ENCODE data around the gene MYH14.

MYH14 gene

DNA sequence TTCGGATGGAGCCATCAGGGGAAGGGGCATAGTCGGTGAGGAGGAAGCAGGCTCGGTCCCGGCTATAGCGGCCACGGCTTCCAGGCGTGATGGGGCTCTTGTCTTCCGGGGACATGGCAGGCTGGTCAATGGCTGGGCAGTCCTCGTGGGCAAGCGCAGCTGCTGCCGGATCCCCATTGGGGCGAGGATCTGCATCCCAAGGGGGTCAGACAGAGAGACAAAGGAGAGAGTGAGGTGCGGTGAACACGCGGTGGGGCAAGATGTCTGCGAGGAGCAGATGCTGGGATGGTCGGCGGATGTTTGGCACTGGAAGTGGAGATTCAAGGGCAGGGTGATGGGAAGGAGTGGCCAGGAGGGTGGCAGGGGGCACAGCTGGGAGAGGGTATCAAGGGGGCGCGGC, 117.2 kb downstream of the MYH14 start:
- Histone ChIP-seq H3K27ac (ENCODE audit: low read depth, low read length) (no peak overlapping the region), H3K27me3 (ENCODE audit: control insufficient read depth, low read length) (peaks cover 5% of the 10 kb centered on the region; the same call in 1 of the 2 replicates), H3F3A (ENCODE audit: control insufficient read depth, insufficient read depth) (no peaks in the 10 kb centered on the region), H3K9me2 (replicated peaks; ENCODE audit: control insufficient read depth, low read length) (no peaks in the 10 kb centered on the region), H3K4me3 (ENCODE audit: low read length) (no peak overlapping the region), H3K36me3 (ENCODE audit: control insufficient read depth, low read length) (no peaks in the 10 kb centered on the region), H3K4me2 (ENCODE audit: low read length) (no peak overlapping the region), H3K79me2 (ENCODE audit: control insufficient read depth, low read length) (no peaks in the 10 kb centered on the region), H3K9me3 (ENCODE audit: control insufficient read depth, insufficient read depth, low read length) (no peaks in the 10 kb centered on the region), H3K4me1 (ENCODE audit: control insufficient read depth, low read length) (peaks cover 16% of the 10 kb centered on the region), H4K20me1 (ENCODE audit: control insufficient read depth, insufficient read depth, low read depth, low read length) (peaks cover 5% of the 10 kb centered on the region; the same call in 1 of the 2 replicates)
- TF ChIP-seq, protein P1, sequence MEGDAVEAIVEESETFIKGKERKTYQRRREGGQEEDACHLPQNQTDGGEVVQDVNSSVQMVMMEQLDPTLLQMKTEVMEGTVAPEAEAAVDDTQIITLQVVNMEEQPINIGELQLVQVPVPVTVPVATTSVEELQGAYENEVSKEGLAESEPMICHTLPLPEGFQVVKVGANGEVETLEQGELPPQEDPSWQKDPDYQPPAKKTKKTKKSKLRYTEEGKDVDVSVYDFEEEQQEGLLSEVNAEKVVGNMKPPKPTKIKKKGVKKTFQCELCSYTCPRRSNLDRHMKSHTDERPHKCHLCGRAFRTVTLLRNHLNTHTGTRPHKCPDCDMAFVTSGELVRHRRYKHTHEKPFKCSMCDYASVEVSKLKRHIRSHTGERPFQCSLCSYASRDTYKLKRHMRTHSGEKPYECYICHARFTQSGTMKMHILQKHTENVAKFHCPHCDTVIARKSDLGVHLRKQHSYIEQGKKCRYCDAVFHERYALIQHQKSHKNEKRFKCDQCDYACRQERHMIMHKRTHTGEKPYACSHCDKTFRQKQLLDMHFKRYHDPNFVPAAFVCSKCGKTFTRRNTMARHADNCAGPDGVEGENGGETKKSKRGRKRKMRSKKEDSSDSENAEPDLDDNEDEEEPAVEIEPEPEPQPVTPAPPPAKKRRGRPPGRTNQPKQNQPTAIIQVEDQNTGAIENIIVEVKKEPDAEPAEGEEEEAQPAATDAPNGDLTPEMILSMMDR (IDR thresholded peaks at IDR 0.05; ENCODE audit: low read depth, low read length, poor library complexity, severe bottlenecking): no peak
- TF ChIP-seq EZH2phosphoT487 (IDR thresholded peaks at IDR 0.05; ENCODE audit: borderline replicate concordance, low read length): no peak

DNA sequence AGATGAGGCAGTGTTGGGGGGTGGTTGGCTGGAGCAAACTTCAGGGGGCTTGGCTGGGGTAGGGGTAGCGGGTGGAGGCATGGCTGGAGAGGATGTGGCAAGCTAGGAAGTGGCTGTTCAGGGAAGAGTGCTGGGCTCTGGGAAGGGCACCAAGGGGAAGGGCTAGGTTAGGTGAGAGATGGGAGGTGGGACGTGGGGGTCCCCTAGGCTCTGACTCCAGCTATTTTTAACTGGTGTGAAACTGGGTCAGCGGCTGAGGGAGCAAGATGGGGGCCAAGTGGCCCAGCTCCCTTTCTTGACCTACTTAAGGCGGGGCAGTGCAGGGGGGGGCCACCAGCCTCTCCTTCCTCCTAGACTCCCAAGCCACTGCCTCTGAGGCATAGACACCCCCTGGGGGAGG, 118.4 kb downstream of the MYH14 start:
- Histone ChIP-seq H3K9me3 (ENCODE audit: control insufficient read depth, insufficient read depth, low read length) (no peaks in the 10 kb centered on the region), H3K36me3 (ENCODE audit: control insufficient read depth, low read length) (no peaks in the 10 kb centered on the region), H3K27me3 (ENCODE audit: control insufficient read depth, low read length) (peaks cover 11% of the 10 kb centered on the region), H3K79me2 (ENCODE audit: control insufficient read depth, low read length) (no peaks in the 10 kb centered on the region), H3K9me2 (replicated peaks; ENCODE audit: control insufficient read depth, low read length) (no peaks in the 10 kb centered on the region), H3K27ac (ENCODE audit: low read depth, low read length) (no peak overlapping the region), H3K4me3 (ENCODE audit: low read length) (no peak overlapping the region), H4K20me1 (ENCODE audit: control insufficient read depth, insufficient read depth, low read depth, low read length) (peaks cover 10% of the 10 kb centered on the region), H3F3A (ENCODE audit: control insufficient read depth, insufficient read depth) (0 out of 2 replicates have a peak, but pooled peaks cover under 1% of the 10 kb centered on the region), H3K4me2 (ENCODE audit: low read length) (no peak overlapping the region), H3K4me1 (ENCODE audit: control insufficient read depth, low read length) (peaks cover 19% of the 10 kb centered on the region)
- TF ChIP-seq EZH2phosphoT487 (IDR thresholded peaks at IDR 0.05; ENCODE audit: borderline replicate concordance, low read length): no peak

DNA sequence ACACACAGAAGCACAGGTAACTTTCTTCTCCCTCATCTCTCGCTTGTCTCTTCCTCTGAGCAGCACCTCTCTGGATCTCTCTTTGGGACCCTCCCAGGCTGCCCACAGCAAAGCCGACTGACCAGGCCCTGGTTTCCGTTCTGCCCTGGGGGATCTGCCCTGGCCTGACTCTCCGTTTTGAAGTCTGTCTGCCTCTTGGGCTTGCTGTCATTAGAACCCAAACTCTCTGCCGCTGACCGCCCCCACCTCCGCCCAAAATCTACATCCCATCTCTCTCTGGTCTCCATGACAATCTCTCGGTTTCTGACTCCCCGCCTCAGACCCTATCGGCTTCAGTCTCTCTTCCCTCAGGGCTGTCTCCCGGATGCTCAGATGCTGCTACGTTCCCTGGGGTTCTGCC, 118.8 kb downstream of the MYH14 start:
- Histone ChIP-seq H3K4me3 (ENCODE audit: low read length) (no peak overlapping the region), H3K27me3 (ENCODE audit: control insufficient read depth, low read length) (peaks cover 15% of the 10 kb centered on the region), H3K79me2 (ENCODE audit: control insufficient read depth, low read length) (no peaks in the 10 kb centered on the region), H3F3A (ENCODE audit: control insufficient read depth, insufficient read depth) (0 out of 2 replicates have a peak, but pooled peaks cover 3% of the 10 kb centered on the region), H3K27ac (ENCODE audit: low read depth, low read length) (no peak overlapping the region), H4K20me1 (ENCODE audit: control insufficient read depth, insufficient read depth, low read depth, low read length) (peaks cover 13% of the 10 kb centered on the region), H3K9me2 (replicated peaks; ENCODE audit: control insufficient read depth, low read length) (no peaks in the 10 kb centered on the region), H3K4me1 (ENCODE audit: control insufficient read depth, low read length) (peaks cover 23% of the 10 kb centered on the region), H3K9me3 (ENCODE audit: control insufficient read depth, insufficient read depth, low read length) (no peaks in the 10 kb centered on the region), H3K36me3 (ENCODE audit: control insufficient read depth, low read length) (no peaks in the 10 kb centered on the region), H3K4me2 (ENCODE audit: low read length) (no peak overlapping the region)
- no peak for TF ChIP-seq EZH2phosphoT487 (IDR thresholded peaks at IDR 0.05; ENCODE audit: borderline replicate concordance, low read length)
- TF ChIP-seq, protein P1 (IDR thresholded peaks at IDR 0.05; ENCODE audit: low read depth, low read length, poor library complexity, severe bottlenecking): no peak

DNA sequence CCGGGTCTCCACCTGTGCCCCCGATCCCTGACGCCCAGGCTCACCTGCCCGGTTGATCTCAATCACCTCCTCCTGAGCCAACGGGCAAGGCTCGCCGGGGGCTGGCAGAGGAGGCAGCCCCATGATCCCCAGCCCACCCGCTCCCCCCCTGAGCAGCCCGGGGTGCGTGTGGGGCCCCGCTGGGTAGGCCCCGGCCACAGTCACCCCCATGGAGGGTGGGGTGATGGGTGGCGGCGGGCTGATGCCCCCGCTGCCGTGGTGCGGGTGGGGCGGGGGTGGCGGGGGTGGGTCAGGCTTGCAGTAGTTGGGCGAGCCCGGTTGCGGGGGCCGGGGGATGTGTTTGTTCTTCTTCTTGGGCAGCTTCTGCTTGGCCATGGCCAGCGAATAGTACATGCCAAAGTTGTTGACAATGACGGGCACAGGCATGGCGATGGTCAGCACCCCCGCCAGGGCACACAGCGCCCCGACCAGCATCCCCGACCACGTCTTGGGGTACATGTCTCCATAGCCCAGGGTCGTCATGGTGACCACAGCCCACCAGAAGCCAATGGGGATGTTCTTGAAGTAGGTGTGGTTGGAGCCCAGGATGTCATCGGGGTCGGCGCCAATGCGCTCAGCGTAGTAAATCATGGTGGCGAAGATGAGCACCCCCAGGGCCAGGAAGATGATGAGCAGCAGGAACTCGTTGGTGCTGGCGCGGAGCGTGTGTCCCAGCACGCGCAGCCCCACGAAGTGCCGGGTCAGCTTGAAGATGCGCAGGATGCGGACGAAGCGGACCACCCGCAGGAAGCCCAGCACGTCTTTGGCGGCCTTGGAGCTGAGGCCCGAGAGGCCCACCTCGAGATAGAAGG, 119.7 kb downstream of the MYH14 start:
- TF ChIP-seq EZH2phosphoT487 (IDR thresholded peaks at IDR 0.05; ENCODE audit: borderline replicate concordance, low read length): no peak
- TF ChIP-seq, protein P1 (IDR thresholded peaks at IDR 0.05; ENCODE audit: low read depth, low read length, poor library complexity, severe bottlenecking): no peak
- no peak overlapping the region for H3K4me2 ChIP-seq (ENCODE audit: low read length)

More for the DNA sequence above, 119.7 kb downstream of the MYH14 start:
- Histone ChIP-seq H3K4me3 (ENCODE audit: low read length) (no peak overlapping the region), H3K9me3 (ENCODE audit: control insufficient read depth, insufficient read depth, low read length) (no peaks in the 10 kb centered on the region), H3K36me3 (ENCODE audit: control insufficient read depth, low read length) (no peaks in the 10 kb centered on the region), H3K27me3 (ENCODE audit: control insufficient read depth, low read length) (peaks cover 23% of the 10 kb centered on the region), H3K79me2 (ENCODE audit: control insufficient read depth, low read length) (no peaks in the 10 kb centered on the region), H3K4me1 (ENCODE audit: control insufficient read depth, low read length) (peaks cover 30% of the 10 kb centered on the region), H3K9me2 (replicated peaks; ENCODE audit: control insufficient read depth, low read length) (no peaks in the 10 kb centered on the region), H4K20me1 (ENCODE audit: control insufficient read depth, insufficient read depth, low read depth, low read length) (peaks cover 16% of the 10 kb centered on the region), H3F3A (ENCODE audit: control insufficient read depth, insufficient read depth) (0 out of 2 replicates have a peak, but pooled peaks cover 3% of the 10 kb centered on the region), H3K27ac (ENCODE audit: low read depth, low read length) (no peak overlapping the region)

Measured in DOHH2 (cell line).